Germinal center (tissue), 1 donor: ENCODE measurements around the gene PUM1.

Source experiments
- DNase-seq: peaks from one replicate; pipeline ENCODE4 v3.0.0; 2012; ENCODE audit warnings: mixed read lengths, low spot score

PUM1 gene

GRCh38 chr1:31022259-31022658 is 43.3 kb downstream of the PUM1 start:
- DNase-seq, result no peak

- no peak for DNase-seq
Observed at GRCh38 chr1:31020007-31020790, 45.3 kb downstream of the PUM1 start.

DNA sequence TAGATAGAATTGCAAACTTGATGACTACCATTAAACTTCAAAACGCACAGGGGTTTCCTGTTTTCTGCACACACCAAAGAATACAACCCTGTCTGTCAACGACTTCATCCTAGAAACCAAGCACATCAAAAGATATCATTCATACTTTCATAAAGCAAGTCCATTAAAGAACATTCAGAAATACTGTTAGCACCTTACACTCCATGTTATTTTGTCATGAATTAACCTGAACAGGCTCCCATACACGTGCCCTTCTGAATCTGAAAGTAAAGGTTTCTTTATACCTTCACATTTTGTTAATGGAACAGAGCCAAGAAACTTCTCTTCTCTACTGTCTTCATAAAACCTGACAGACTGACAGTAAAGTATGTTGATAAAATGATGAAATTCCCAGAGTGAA is 46.1 kb downstream of the PUM1 start:
- DNase-seq, result no peak

DNA sequence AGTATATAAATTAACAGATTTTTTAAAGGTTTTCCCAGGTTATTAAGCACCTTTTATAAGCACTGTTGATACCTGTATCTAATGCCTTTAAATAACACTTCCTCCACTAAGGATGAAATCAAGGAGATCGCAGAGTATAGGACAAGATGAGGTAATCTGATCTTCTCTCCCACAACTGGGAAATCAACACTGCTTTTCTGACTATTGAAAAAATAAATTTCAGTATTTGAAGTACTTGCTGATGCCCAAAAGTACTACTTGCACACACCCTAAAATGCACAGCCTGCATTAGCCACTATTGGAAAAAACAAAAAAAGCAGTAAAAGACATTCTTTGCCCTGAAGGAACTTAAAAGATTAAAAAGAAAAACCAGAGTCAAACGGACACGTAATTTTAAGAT is 48.6 kb downstream of the PUM1 start:
- DNase-seq, result no peak

DNA sequence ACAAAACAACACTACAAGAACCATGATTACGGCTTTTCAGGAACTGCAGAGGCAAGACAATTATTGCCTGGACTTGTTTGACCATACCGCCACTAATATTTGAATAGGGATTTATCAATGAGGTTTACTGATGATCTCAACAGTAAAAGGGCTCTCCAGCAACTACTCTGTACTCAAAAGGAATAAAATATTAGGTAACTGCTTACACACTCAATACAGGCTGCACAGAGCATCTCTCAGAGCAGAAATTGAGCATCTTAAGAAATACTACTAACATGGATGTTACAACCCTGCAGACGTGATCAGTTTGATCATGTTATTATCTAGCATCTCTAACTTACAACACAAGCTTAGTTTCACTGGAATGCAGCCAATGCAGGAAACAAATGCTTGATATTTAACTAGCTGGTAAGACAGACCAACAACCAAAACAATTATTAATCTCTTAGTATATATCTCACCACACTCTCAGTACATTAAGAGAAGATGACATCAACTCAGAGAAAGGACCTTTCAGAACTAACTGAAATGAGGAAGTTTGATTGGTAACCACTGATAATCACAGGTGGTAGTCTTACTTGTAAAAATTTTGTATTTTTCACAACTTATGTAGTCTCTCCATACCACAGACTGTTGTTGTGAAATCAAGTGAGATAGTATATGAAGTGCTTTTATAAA is 52.2 kb downstream of the PUM1 start:
- DNase-seq, result no peak

DNA sequence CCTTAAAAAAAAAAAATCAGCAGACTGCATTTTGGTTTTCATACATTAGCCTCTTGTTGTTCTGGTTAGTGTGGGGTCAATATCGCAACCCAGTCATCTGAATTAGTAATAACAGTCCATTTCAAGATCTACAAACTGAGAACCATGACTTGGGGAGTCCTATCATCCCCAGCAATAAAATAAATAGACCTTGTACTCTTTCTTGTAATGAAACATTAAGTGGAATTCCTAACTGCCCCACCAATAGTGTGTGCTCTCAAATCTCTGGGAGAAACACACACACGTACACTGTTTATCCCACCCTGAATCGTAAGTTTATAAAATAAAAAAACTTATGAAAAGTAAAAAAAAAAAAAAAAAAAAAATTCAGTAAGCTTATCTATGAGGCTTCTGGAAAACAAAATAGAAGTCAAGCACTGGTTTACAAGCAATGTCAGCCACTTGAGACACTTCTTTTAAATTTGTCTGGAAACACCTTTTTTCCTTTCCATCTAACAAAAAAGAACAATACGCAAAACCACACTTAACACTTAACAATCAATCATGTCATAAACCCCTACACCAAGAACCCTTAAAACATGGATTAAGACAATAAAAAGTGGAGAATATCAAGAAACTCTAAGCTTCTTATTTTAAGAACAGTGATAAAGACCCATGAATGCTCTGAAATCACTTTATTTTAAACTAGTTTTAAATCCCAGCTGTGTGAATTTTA is 53.1 kb downstream of the PUM1 start:
- DNase-seq, result no peak

- DNase-seq, result no peak
Observed at GRCh38 chr1:31011719-31012118, 53.8 kb downstream of the PUM1 start.

DNA sequence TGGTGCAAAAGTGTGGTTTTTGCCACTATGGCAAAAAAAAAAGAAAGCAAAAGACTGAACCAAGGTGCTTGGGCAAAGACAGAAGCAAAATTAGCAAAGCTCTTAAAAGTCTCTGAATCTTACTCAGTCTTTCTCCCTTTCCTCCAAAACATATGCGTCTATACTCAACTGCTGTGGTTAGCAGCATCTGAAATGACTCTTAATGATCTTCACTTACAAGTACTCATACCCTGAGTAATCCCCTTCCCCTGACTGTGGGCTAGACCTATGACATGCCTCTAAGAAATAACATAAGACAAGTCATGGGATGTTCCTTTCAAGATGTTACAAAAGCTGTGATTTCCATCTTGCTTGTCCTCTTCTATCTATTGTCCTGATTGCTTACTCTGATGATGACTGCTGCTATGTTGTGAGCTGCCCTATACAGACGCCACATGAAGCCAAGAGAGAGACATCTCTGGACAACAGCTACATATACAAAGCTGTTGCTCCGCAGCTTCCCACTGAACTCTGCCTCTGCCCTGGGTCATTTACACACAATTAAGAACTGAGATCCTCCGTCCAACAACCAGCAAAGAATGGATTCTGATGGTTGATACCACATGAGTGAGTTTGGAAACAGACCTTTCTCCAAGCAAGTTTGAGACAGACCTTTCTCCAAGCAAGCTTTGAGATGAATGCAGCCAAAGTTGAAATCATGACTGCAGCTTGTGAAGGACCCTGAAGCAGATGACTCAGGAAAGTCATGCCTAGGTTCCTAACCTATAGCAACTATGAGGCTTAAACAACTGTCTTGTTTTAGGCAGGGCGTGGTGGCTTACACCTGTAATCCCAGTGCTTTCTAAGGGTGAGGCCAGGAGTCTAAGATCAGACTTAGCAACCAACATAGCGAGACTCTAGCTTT is 55.2 kb downstream of the PUM1 start:
- no peak for DNase-seq

DNA sequence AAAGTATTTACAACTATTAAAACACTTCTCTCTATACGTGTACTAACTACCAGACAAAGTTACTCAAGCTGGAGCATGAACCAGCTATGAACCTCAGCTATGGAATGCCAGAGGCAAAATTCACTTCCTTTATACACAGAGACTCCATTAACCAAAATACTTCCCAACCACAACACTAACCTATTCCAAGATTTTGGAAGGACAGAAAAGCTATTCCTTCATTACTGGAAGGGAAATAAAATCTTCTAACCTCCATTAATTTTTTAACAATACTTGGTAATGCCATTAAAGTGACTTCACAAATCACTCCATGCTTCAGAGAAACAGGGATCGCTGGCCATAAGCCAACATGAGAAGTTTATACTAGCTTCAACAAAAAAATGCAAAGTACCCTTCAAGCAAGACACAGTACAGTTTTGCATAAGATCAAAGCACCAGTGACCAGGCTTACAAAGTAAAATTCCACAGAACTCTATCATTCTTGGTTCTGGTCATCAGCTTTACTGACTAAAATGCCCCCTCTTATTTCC is 58.0 kb downstream of the PUM1 start:
- DNase-seq, result no peak

- no peak for DNase-seq
Observed at GRCh38 chr1:31006747-31007146, 58.8 kb downstream of the PUM1 start.

- no peak for DNase-seq
Observed at GRCh38 chr1:31005617-31006166, 59.8 kb downstream of the PUM1 start.

DNA sequence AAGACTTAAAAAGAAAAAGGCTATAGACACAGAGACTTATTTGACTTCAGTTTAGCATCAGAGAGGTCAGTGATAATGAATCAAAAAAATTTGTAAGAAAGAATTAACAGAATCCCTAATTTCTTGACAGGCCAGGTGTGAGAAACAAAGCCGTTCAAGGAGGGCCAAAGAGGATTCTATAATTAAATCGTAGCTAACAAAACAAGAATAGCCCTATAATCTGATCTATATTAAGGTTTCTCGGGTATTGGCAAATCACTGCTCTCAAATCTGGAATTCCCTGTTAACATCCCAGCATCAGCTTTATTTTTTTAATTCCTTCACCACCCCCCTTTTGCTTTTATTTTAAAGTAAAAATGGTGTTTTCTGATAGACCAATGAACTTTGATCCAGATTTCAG is 60.3 kb downstream of the PUM1 start:
- no peak for DNase-seq

DNA sequence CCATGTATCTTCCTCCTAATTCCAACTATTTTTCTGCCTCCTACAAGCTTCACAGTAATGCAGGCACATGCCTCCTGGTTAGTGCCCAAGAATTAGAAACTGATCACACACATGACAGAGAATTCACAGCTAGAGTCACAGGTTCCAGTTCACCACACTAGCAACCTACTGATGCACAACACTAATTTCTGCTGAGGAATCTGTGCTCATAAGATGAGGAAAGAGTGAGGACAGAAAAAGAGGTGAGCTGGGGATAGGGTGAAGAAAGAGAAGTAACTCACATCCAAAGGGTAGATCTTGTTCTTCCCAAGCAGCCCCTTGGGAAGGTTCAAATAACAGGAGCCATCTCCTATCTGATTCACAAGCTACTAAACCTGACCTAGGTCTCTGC is 61.3 kb downstream of the PUM1 start:
- DNase-seq, result no peak

DNA sequence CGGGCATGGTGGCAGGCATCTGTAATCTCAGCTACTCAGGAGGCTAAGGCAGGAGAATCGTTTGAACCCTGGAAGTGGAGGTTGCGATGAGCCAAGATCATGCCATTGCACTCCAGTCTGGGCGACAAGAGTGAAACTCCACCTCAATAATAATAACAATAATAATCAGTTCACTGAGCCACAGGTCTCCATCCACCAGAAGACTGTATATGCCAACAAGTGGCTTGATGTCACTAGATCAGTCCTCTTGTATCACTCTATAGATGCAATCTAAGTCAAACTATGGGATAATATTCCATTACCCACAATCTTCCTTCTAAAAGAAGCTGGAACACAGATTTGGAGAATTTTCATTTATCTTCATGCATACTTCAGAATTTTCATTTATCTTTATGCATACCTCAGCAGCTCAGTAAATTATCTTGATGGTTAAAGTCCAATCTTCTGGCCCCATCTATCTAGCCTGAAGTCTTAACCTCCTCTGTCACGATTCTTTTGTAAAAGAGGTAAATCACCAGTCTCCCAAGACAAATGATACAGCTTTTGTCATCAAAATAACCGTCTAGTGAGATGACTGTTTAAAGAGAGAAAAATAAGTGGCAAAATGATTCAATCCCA is 61.8 kb downstream of the PUM1 start:
- DNase-seq, result no peak

DNA sequence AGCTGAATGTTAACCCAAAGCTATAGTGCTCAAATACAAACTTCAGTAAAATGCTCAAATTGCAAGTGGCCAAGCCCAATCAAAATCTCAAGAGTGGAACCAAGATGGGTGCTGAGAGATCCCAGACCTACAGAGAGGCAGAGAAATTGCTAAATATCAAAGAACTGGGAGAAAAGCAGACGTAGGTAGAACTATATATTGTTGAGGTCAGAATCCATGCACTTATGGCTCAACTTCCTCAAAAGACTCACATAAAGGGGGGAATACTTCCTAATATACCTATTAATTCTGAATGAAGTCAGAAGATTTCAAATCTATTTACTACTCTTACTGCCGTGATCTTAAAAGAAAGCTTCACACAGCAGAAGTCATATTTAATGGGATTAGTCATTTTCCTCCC is 65.2 kb downstream of the PUM1 start:
- no peak for DNase-seq

- no peak for DNase-seq
Observed at GRCh38 chr1:30998887-30999286, 66.6 kb downstream of the PUM1 start.

- DNase-seq, result no peak
Observed at GRCh38 chr1:30998171-30998570, 67.3 kb downstream of the PUM1 start.

DNA sequence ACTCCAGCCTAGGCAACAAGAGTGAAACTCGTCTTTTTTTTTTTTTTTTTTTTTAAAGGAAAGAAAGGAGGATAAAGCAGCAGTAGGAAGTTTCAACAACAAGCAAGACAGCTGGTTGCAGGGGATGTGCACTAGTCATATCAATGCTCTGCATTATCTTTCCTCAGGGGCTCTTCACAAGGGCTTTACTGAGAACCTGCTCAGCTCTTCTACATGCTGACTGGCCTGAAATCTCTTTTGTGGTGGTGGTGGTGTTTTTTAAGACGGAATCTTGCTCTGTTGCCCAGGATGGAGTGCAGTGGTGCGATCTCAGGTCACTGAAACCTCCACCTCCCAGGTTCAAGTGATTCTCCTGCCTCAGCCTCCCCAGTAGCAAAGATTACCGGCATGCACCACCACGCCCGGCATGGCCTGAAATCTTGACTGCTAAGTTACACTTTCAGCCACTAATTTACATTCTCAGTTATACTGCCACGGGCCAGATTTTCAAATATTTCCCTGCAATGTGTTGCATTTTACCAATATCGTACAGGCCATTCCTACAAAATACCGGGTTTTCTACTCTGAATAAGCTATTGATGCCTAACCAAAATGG is 68.0 kb downstream of the PUM1 start:
- DNase-seq, result no peak

DNA sequence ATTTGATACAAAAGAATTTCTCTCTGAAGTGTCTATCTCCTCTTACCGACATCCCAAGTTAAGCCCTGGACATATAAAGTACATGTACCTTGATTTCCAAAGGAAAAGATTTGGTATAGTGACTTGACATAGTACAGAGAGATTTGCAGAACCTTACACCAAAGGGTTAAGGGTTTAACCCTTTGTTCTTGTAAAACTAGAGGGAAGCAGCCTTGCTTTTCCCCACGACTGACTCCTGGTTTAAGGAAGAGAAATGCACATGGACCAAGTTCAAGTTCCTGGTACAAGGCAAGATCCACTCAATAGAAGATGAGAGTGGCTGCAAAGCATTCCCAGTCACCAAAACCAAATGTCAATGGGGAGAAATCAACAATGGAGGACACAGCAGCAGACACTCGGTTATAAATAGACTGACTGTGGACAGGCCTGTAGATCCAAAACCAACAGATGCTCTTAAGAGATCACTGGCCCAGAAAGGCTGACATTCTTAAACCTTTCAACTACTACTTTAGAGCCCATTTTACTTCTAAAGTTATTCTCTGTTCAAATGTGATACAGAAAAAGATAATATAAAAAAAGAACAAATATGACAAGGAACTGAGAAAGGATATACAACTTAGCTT is 69.4 kb downstream of the PUM1 start:
- DNase-seq, result no peak
